Measurements from ENCODE around the gene HK1.

DNA sequence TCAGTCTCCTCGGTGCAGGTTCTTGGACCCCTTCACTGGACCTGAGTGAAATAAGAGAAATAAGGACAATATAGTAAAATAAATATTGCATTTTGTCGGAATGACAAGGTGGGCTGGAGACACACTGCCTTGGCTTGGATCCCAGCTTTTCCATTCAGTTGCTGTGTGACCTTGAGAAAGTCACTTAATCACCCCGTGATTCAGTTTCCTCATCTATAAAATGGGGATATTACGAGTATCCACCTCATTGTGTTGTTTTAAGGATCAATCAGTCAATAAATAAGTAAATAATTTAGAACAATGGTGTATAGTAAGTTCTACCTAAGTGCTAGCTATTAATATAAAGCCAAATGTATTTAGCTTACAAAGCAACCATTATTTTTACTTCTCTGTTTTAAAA is 29.1 kb downstream of the HK1 start:
- TF ChIP-seq, protein P1, sequence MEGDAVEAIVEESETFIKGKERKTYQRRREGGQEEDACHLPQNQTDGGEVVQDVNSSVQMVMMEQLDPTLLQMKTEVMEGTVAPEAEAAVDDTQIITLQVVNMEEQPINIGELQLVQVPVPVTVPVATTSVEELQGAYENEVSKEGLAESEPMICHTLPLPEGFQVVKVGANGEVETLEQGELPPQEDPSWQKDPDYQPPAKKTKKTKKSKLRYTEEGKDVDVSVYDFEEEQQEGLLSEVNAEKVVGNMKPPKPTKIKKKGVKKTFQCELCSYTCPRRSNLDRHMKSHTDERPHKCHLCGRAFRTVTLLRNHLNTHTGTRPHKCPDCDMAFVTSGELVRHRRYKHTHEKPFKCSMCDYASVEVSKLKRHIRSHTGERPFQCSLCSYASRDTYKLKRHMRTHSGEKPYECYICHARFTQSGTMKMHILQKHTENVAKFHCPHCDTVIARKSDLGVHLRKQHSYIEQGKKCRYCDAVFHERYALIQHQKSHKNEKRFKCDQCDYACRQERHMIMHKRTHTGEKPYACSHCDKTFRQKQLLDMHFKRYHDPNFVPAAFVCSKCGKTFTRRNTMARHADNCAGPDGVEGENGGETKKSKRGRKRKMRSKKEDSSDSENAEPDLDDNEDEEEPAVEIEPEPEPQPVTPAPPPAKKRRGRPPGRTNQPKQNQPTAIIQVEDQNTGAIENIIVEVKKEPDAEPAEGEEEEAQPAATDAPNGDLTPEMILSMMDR (IDR thresholded peaks at IDR 0.05; ENCODE audit: poor library complexity): no peak
- no peak for TF ChIP-seq EZH2 (IDR thresholded peaks at IDR 0.05; ENCODE audit: borderline replicate concordance)
- no peak for TF ChIP-seq EZH2phosphoT487 (IDR thresholded peaks at IDR 0.05; ENCODE audit: low read depth, severe bottlenecking, unreplicated experiment)

Data from hepatocyte (in vitro differentiated cells).